Activated CD8-positive, alpha-beta T cell treated with anti-CD3 and anti-CD28 coated beads, Interleukin-2, amount 10 ng/mL, durations not matched to agents 7 days and 5 days (primary cell): ENCODE measurements around the gene SEPTIN10. TPM values are rescaled to one million over a fixed set of nuclear protein-coding genes. Genes with fewer than 3 reads are reported as not detected.

Source experiments
- ATAC-seq: fragments of 150-1000 bp; cut with Tn5 transposase; one replicate; pipeline ENCODE4 v1.10.0; 2021; ENCODE audit warnings: moderate library complexity
- CTCF ChIA-PET: fragments of 350-600 bp; sonication (Branson Sonifier 250); formaldehyde crosslinking; loops from one replicate; lab custom pipeline; 2021; ENCODE audit warnings: antibody characterized with exemption; lab: Charles Lee
- POLR2A ChIA-PET: fragments of 350-600 bp; sonication (Branson Sonifier 250); formaldehyde crosslinking; loops from one replicate; lab custom pipeline; 2021; ENCODE audit warnings: antibody characterized with exemption; lab: Charles Lee
- DNase-seq: peaks from one replicate; pipeline ENCODE4 v3.0.0-alpha.2; 2020
- H3K27ac Mint-ChIP-seq: one replicate; pipeline ENCODE4 v1.8.0; 2021; ENCODE audit warnings: mild to moderate bottlenecking, mixed read lengths
- H3K27me3 Mint-ChIP-seq: one replicate; pipeline ENCODE4 v1.8.0; 2021; ENCODE audit warnings: low read depth, mixed read lengths
- H3K36me3 Mint-ChIP-seq: one replicate; pipeline ENCODE4 v1.8.0; 2021; ENCODE audit warnings: low read depth, mixed read lengths
- H3K4me1 Mint-ChIP-seq: one replicate; pipeline ENCODE4 v1.8.0; 2021; ENCODE audit warnings: low read depth, mixed read lengths
- H3K4me3 Mint-ChIP-seq: one replicate; pipeline ENCODE4 v1.8.0; 2021; ENCODE audit warnings: mild to moderate bottlenecking, mixed read lengths
- H3K9me3 Mint-ChIP-seq: one replicate; pipeline ENCODE4 v1.8.0; 2022; ENCODE audit warnings: mixed read lengths; ENCODE audit not compliant: insufficient read depth
- total RNA-seq, 2 experiments: library from RNA; stranded (reverse); gene quantifications; one replicate each; pipeline ENCODE4 v1.2.3, GENCODE V29; 2021

SEPTIN10 gene
- total RNA-seq, 2 experiments from 2014 or later = 0.50 TPM; not detected in 1

DNA sequence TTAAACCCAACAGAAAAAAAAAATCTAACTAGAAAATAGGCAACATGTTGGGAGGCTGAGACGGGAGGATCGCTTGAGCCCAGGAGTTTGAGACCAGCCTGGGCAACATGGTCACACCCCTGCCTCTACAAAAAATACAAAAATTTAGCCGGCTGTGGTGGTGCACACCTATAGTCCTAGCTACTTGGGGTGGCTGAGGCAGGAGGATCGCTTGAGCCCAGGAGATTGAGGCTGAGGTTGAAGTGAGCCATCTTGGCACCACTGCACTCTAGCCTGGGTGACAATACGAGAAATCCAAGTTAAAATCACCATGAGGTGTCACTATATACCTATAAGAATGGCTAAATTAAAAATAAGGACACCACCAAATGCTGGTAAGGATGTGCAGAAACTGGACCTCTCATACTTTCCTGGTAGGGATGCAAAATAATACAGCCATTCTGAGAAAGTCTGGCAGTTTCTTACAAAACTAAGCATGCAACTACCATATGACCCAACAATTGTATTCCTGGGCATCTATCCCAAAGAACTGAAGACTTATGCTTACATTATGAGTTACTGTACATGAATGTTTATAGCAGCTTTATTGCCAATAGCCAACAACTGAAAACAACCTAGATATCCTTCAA lies 2.2 kb downstream of the SEPTIN10 start:
- Mint-ChIP-seq H3K27ac (no peak overlapping the region), H3K27me3 (peaks cover 58% of the 10 kb centered on the region), H3K4me3 (no peak overlapping the region), H3K36me3 (peaks cover 5% of the 10 kb centered on the region), H3K9me3 (no peaks in the 10 kb centered on the region), H3K4me1 (peaks cover 9% of the 10 kb centered on the region)
- ChIA-PET CTCF (interaction anchor here (1.2 kb wide), 1 partner anchor 65 kb away, joined by 3 read pairs; no protein-coding TSS in a partner anchor), POLR2A (interaction anchor here (0.7 kb wide), 1 partner anchor 593 kb away, joined by 3 read pairs; no protein-coding TSS in a partner anchor)
- DNase-seq (no peak), ATAC-seq (no peak)

GRCh38 chr2:109609352-109610024 lies 4.3 kb downstream of the SEPTIN10 start:
- Mint-ChIP-seq H3K27ac (no peak overlapping the region), H3K4me3 (no peak overlapping the region), H3K27me3 (peaks cover 48% of the 10 kb centered on the region), H3K4me1 (peaks cover 9% of the 10 kb centered on the region), H3K36me3 (peaks cover 2% of the 10 kb centered on the region), H3K9me3 (no peaks in the 10 kb centered on the region)
- DNase-seq (no peak), ATAC-seq (no peak)
- POLR2A ChIA-PET = no interaction called here
- CTCF ChIA-PET = interaction anchor here (1.8 kb wide), 1 partner anchor 64 kb away, joined by 3 read pairs; no protein-coding TSS in a partner anchor

- ChIA-PET POLR2A (no interaction called here), CTCF (interaction anchor here (1.8 kb wide), 1 partner anchor 62 kb away, joined by 3 read pairs; no protein-coding TSS in a partner anchor)
- DNase-seq (no peak), ATAC-seq (no peak)
- Mint-ChIP-seq H3K27ac (no peak overlapping the region), H3K36me3 (no peaks in the 10 kb centered on the region), H3K9me3 (no peaks in the 10 kb centered on the region), H3K4me3 (no peak overlapping the region), H3K4me1 (peaks cover under 1% of the 10 kb centered on the region), H3K27me3 (peaks cover 40% of the 10 kb centered on the region)
These were observed 6.0 kb downstream of the SEPTIN10 start for GRCh38 chr2:109607766-109608165.

GRCh38 chr2:109604597-109604996 lies 9.2 kb downstream of the SEPTIN10 start:
- CTCF ChIA-PET = no interaction called here
- DNase-seq (no peak), ATAC-seq (no peak)
- Mint-ChIP-seq H3K27me3 (peaks cover 32% of the 10 kb centered on the region), H3K9me3 (no peaks in the 10 kb centered on the region), H3K4me3 (no peak overlapping the region), H3K27ac (no peak overlapping the region), H3K36me3 (no peaks in the 10 kb centered on the region), H3K4me1 (no peaks in the 10 kb centered on the region)
- POLR2A ChIA-PET = no interaction called here

DNA sequence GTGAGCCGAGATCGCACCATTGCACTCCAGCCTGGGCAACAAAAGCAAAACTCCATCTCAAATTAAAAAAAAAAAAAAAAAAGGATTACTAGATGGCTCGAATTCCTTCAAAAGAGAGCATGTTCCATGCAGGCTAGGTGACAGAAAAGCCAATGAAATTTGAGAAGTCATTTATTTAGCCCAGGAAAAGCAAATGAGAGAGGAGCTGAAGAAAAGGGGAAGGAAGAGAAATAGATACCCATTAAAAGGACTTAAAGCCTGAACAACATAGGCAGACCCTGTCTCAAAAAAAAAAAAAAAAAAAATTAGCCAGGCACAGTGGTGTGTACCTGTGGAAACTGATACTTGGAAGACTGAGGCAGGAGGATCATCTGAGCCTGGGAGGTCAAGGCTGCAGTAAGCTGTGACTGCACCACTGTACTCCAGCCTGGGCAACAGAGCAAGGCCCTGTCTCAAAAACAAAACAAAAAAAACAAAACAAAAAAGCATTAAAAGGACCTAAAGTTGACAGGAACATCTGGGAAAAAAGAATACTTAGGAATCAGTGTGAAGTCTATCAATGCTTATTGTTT lies 11.1 kb downstream of the SEPTIN10 start:
- CTCF ChIA-PET = no interaction called here
- peaks cover 23% of the 10 kb centered on the region for H3K27me3 Mint-ChIP-seq

GRCh38 chr2:109601783-109602182 lies 12.0 kb downstream of the SEPTIN10 start:
- ChIA-PET POLR2A (no interaction called here), CTCF (interaction anchor here (0.8 kb wide), 1 partner anchor 56 kb away, joined by 3 read pairs; no protein-coding TSS in a partner anchor)
- H3K4me3 Mint-ChIP-seq = no peak overlapping the region
- DNase-seq (no peak), ATAC-seq (no peak)
- no peak overlapping the region for H3K27ac Mint-ChIP-seq
- no peaks in the 10 kb centered on the region for H3K4me1 Mint-ChIP-seq
- H3K27me3 Mint-ChIP-seq = peaks cover 21% of the 10 kb centered on the region
- H3K9me3 Mint-ChIP-seq = no peaks in the 10 kb centered on the region
- H3K36me3 Mint-ChIP-seq = no peaks in the 10 kb centered on the region

More for the DNA sequence above, 11.1 kb downstream of the SEPTIN10 start:
- no peak for DNase-seq
- no peaks in the 10 kb centered on the region for H3K36me3 Mint-ChIP-seq
- no peak overlapping the region for H3K27ac Mint-ChIP-seq
- no peaks in the 10 kb centered on the region for H3K9me3 Mint-ChIP-seq
- H3K4me3 Mint-ChIP-seq = no peak overlapping the region
- no peak for ATAC-seq
- H3K4me1 Mint-ChIP-seq = no peaks in the 10 kb centered on the region
- POLR2A ChIA-PET = no interaction called here

- no peak overlapping the region for H3K4me3 Mint-ChIP-seq
- peaks cover 18% of the 10 kb centered on the region for H3K27me3 Mint-ChIP-seq
- no peaks in the 10 kb centered on the region for H3K36me3 Mint-ChIP-seq
These were observed 16.5 kb downstream of the SEPTIN10 start for GRCh38 chr2:109597283-109597682.

DNA sequence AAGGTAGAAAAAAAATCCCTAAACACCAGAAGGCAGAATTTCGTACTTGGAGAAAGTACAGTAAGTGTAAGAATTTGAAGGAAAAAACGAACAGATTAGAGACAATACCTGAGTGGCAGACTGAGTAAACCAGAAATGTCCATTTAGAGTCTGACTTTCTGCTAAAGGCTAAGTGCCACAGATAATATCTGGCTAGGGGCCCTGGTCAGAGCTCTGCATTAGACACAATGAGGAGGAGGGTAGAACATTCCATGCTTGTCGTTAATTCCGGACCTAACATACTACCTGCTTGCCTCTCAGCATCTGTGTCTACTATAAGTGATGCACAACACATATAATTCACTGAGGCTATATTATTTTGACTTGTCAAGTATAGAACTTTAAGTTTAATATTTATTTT lies 18.1 kb downstream of the SEPTIN10 start:
- Mint-ChIP-seq H3K9me3 (no peaks in the 10 kb centered on the region), H3K27me3 (peaks cover 8% of the 10 kb centered on the region), H3K27ac (no peak overlapping the region), H3K4me3 (no peak overlapping the region), H3K36me3 (no peaks in the 10 kb centered on the region), H3K4me1 (no peaks in the 10 kb centered on the region)
- POLR2A ChIA-PET = no interaction called here
- ATAC-seq (no peak), DNase-seq (no peak)
- CTCF ChIA-PET = no interaction called here

More at GRCh38 chr2:109597283-109597682, 16.5 kb downstream of the SEPTIN10 start:
- ChIA-PET POLR2A (no interaction called here), CTCF (no interaction called here)
- no peak for ATAC-seq
- Mint-ChIP-seq H3K9me3 (no peaks in the 10 kb centered on the region), H3K27ac (no peak overlapping the region), H3K4me1 (no peaks in the 10 kb centered on the region)
- DNase-seq = no peak

GRCh38 chr2:109594246-109594885 lies 19.4 kb downstream of the SEPTIN10 start:
- ChIA-PET CTCF (no interaction called here), POLR2A (no interaction called here)
- Mint-ChIP-seq H3K4me3 (no peak overlapping the region), H3K27me3 (no peaks in the 10 kb centered on the region), H3K4me1 (no peaks in the 10 kb centered on the region), H3K9me3 (no peaks in the 10 kb centered on the region), H3K36me3 (no peaks in the 10 kb centered on the region), H3K27ac (no peak overlapping the region)
- DNase-seq = no peak
- ATAC-seq = no peak

- H3K27me3 Mint-ChIP-seq = no peaks in the 10 kb centered on the region
- no peaks in the 10 kb centered on the region for H3K4me1 Mint-ChIP-seq
- H3K36me3 Mint-ChIP-seq = no peaks in the 10 kb centered on the region
- DNase-seq (no peak), ATAC-seq (no peak)
- H3K9me3 Mint-ChIP-seq = no peaks in the 10 kb centered on the region
- POLR2A ChIA-PET = no interaction called here
- CTCF ChIA-PET = no interaction called here
- H3K27ac Mint-ChIP-seq = no peak overlapping the region
- no peak overlapping the region for H3K4me3 Mint-ChIP-seq
These were observed 20.9 kb downstream of the SEPTIN10 start for GRCh38 chr2:109592905-109593304.

GRCh38 chr2:109591206-109591605 lies 22.6 kb downstream of the SEPTIN10 start:
- no peak for ATAC-seq
- no peaks in the 10 kb centered on the region for H3K4me1 Mint-ChIP-seq
- H3K36me3 Mint-ChIP-seq = no peaks in the 10 kb centered on the region
- POLR2A ChIA-PET = no interaction called here
- H3K4me3 Mint-ChIP-seq = no peak overlapping the region
- H3K27ac Mint-ChIP-seq = no peak overlapping the region
- H3K27me3 Mint-ChIP-seq = peaks cover 2% of the 10 kb centered on the region
- no peak for DNase-seq
- CTCF ChIA-PET = no interaction called here
- no peaks in the 10 kb centered on the region for H3K9me3 Mint-ChIP-seq

GRCh38 chr2:109586687-109587086 lies 27.1 kb downstream of the SEPTIN10 start:
- Mint-ChIP-seq H3K27me3 (peaks cover 17% of the 10 kb centered on the region), H3K27ac (no peak overlapping the region), H3K36me3 (no peaks in the 10 kb centered on the region), H3K9me3 (no peaks in the 10 kb centered on the region), H3K4me1 (no peaks in the 10 kb centered on the region), H3K4me3 (no peak overlapping the region)
- no peak for DNase-seq
- CTCF ChIA-PET = no interaction called here
- no peak for ATAC-seq
- POLR2A ChIA-PET = no interaction called here
